ENCODE results near the gene TMEM121. TPM values are rescaled to one million over a fixed set of nuclear protein-coding genes. Genes with fewer than 3 reads are reported as not detected.
"Not testable (repeated sequence)": the region's sequence is repeated elsewhere in the genome, so short reads cannot be mapped to it uniquely, and the experiment has no call there.

TMEM121 gene
- total RNA-seq, 1 donor from 2014 or later: 4.2 TPM

DNA sequence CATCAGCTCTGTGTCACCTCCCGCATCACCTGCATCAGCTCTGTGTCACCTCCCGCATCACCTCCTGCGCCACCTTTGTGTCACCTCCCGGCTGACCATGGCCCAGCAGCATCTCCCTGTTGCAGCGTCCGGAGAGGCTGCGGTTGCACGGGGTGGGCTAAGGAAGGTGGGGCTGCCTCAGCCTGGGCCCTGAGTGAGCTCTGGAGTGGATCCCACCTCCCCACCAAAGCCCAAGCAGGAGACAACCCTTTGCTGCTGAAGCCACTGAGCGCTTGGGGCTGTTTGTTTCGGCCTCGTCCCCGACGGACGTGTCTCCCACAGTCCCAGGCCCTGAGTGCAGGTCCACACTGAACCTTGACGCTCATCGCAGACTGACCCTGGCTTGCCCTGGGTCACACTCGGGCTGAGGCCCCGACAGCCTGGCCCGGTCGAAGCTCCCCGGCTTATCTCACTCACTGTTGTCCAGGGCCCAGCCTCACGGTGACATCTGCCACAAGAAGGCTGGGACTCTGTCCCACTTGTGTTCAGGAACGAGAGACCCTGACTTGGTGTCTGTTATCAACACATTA lies 12.2 kb downstream of the TMEM121 start:
- intact Hi-C loops (cut with micrococcal nuclease): no loop called here

DNA sequence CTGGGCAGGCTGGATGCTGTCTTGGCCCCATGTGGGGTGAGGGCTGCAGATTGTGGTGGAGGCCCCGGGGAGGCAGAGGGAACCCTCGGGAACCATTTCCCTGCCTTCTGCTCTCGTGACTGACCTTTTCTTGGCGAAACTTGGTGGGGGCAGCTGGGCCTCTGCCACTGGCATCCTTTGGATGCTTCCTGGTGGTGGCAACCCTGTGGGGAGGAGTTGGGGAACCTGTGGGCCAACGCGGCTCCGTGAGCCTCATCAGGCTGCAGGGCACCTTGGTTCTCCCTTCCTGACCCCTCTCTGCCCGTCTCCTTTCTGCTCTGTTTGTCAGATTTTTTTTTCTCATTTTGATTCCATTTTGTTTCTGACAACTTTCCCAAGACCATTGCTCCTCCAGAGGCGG lies 14.4 kb downstream of the TMEM121 start:
- intact Hi-C loops (cut with micrococcal nuclease): no loop called here

DNA sequence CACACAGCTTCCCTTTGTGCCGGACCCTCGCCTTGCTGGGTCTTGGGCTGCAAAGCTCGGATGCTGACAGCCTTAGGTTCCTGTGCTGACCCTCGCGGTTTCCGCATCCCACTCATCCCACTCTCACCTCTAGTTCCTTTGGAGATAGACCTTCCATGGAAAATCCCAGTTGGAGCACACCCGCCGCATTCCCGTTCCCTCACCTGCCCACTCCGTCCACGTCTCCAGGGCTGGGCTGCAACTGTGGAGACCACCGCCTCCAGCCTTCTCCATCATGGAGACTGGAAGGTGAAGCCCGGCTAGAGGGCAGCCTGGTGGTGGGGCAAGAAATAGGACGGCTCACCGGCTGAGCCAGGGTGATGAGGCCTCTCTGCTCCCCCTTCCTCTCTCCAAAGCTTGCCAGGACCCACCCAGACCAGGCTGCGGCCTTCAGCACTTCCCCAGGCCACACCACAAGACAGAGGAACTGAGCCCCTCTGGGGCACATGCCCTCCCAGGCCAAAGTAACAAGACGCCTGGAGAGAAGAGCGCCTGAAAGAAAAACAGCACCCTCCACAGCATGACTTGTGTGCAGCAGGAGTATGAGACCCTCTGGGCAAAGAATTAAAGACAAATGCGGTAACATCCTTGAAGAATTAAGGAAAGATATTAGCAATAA lies 15.0 kb downstream of the TMEM121 start:
- intact Hi-C loops (cut with micrococcal nuclease): no loop called here

DNA sequence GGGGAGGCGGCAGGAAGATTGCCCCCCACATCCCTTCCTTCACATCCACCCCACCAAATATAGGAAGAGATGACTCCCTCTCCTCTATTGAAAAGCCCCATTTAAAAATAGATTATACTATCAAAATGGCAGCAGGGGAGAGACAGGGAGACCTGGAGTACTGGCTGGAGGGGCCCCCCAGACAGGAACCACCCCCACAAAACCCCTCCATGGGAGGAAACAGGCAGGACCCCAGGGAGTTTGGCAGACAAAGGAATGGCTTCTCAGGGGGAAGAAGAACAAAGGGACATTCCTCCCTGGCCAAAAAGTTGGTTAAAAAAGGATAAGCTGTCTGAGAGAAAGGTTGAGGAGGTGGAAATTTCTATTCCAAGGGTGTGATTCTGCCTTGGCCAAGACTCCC lies 19.3 kb downstream of the TMEM121 start:
- intact Hi-C loops (cut with micrococcal nuclease): not testable (repeated sequence)

DNA sequence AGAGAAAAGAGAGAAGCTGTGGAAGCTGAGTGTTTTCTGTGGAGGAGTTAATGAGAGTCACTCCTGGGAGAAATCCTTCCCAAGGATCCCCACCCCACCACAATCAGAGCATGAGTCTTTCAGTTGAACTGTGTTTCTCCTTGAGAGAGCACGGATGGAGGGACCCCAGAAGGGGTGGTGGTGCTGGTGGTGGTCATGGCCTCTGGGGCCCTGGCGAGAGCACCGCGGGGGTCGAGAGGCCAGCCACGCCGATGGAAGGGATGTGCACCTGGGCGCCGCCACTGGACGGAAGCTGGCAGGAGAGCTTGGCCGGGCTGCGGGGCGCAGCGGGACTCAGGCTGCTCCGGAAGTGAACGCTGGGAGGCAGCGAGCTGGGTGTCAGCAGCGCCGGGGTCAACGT lies 20.0 kb downstream of the TMEM121 start:
- intact Hi-C loops (cut with micrococcal nuclease): not testable (repeated sequence)

DNA sequence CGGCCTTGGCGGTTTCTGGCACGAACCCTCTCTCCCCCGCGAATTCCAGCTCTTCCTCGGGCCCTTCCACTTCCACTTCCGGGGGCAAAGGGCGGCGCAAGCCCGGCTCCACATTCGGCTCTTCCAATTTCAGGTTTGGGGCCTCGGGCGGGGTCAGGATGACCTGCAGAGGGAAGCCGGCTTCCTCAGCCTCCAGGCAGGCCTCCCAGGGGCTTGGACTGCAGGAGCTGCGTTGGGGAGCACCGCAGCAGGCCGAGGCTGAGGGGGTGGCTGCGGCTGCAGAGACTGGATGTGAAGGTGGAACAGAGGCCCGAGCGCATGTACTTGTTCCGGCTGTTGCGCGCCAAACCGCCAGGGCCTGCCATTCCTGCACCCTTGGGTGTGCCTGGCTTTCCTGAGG lies 20.7 kb downstream of the TMEM121 start:
- intact Hi-C loops (cut with micrococcal nuclease): not testable (repeated sequence)

DNA sequence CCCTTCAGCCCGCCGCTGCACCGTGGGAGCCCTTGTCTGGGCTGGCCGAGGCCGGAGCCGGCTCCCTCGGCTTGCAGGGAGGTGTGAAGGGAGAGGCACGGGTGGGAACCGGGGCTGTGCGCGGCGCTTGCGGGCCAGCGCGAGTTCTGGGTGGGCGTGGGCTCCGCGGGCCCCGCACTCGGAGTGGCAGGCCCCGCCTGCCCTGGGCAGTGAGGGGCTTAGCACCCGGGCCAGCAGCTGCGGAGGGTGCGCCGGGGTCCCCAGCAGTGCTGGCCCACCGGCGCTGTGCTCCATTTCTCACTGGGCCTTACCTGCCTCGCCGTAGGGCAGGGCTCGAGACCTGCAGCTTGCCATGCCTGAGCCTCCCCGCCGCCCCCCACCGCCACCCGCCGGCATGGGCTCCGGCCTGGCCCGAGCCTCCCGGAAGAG lies 21.4 kb downstream of the TMEM121 start:
- intact Hi-C loops (cut with micrococcal nuclease): no loop called here

DNA sequence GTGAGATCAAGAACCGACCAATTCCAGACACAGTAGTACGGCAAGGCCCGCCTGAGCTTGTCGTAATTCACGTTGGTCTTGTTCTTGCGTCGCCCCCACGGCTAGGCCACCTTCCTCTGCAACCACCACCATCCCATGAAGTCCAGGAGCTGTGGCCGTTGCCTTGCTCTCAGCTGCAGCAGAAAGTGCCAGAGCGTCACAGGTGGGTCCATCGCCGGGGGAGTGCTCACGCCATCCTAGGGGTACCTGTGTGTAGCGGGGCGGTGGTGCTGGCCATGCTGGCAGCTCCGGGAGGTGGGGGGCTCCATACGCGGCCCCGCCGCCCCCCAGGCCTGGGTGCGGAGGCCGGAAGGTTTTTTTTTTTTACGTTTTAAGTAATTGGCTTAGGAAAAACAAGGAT lies 23.1 kb downstream of the TMEM121 start:
- intact Hi-C loops (cut with micrococcal nuclease): no loop called here

DNA sequence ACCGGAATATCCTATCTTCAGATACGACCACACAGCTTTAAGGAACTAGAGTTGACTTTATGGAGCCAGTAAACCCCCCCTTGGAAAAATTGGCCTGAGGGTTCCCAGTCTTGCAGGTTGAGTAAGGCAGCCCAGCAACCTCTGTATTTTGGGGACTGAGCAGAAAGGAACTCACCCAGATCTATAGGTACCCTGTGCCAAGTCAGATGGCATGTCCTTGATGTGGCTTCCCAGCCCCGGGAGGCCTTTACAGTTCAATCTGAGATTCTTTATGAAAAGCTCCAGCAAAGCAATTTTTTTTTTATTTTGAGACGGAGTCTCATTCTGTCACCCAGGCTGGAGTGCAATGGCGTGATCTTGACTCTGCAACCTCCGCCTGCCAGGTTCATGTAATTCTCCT lies 27.6 kb downstream of the TMEM121 start:
- intact Hi-C loops (cut with micrococcal nuclease): no loop called here

DNA sequence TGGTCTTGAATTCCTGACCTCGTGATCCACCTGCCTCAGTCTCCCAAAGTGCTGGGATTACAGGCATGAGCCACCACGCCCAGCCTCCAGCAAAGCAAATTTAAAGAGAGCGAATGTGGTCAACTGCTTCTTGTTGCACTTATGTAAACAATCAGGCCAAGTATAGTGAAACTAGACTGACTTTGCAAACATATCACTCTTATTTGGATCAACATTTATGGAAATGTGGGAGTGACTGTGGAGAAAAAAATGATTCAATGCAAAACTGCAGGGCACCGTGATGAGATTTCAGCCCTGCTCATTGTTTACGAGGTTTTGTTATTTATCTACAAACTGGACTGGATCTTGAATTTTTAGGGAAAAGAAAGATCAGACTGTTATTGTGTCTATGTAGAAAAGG lies 28.1 kb downstream of the TMEM121 start:
- intact Hi-C loops (cut with micrococcal nuclease): no loop called here

DNA sequence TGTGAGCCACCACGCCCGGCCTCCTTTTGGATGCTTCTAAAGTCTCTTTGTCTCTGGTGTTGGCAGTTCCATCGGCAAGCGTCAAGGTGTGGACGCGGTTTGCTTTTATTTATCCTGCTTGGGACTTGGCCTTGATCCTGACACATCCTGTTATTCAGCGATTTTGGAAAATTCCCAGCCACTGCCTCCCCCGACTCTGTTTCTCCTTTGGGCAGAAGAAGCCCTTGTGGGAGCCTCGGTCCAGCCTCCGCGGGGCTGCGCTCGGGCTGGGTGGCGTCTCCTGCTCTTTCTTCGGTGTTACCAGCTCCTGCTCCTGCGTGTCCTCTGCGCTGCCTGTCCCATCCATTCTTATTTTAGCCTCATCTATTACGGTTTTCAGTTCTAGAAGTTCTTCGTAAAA lies 31.3 kb downstream of the TMEM121 start:
- intact Hi-C loops (cut with micrococcal nuclease): not testable (repeated sequence)

DNA sequence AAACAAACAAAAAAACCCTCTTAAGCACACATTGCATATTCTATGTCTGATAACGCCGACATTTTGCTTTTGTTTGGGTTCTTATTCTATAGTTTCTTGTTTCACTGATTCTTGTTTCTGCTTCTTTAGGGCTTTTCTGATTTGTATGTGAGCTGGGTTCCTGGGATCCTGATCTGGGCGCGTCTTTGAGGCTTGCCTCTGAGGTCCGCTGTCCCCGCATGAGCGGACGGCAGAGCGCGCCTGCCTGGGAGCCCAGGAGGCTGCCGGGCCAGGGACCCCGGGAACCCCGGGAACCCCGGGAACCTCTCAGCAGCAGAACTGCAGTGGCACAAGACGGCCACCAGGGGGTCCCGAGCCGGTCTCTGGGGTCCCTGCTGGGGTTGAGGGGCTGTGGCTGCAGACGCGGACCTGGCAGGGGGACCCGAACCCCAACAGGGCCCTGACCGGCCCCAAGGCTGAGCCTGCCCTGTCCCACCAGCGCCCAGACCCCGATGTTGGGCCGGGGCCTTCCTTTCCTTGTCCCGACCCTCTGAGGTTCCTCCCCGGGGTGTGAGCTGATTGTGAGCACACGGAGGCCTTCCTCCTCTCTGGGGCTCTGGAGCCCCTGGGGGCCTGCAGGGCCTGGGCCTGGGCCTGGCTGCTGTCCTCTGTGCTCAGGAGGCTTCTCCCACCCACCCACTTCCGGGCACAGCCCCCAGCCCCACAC lies 32.2 kb downstream of the TMEM121 start:
- intact Hi-C loops (cut with micrococcal nuclease): not testable (repeated sequence)

DNA sequence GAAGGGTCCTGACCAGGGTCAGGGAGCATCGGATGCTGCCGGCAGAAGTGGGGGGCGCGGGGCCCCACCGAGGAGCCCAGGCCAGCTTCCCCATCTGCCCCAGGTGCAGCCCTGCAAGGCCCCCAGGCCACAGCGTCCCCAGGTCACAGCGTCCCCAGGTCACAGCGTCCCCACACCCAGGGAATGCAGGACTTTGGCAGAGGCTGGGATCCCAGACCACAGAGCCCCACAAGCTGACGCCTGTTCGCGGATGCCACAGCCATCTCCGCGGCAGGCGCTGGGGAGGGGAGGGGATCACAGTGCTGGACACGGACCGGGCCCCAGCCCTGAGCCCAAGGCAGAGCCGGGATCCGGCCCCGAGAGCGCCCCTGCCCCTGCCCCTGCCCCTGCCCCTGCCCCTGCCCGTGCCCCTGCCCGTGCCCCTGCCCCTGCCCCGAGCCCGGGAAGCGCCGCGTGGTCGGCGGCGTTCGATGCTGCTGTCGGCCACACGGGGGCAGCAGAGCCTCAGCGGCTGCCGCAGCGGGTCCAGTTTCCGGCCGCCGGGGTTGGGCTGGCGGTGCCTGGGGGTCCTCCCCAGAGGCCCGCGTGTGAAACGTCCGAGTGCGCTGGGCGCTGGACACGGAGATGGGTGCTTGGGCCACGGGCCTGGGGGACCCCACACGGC lies 33.1 kb downstream of the TMEM121 start:
- intact Hi-C loops (cut with micrococcal nuclease): not testable (repeated sequence)

DNA sequence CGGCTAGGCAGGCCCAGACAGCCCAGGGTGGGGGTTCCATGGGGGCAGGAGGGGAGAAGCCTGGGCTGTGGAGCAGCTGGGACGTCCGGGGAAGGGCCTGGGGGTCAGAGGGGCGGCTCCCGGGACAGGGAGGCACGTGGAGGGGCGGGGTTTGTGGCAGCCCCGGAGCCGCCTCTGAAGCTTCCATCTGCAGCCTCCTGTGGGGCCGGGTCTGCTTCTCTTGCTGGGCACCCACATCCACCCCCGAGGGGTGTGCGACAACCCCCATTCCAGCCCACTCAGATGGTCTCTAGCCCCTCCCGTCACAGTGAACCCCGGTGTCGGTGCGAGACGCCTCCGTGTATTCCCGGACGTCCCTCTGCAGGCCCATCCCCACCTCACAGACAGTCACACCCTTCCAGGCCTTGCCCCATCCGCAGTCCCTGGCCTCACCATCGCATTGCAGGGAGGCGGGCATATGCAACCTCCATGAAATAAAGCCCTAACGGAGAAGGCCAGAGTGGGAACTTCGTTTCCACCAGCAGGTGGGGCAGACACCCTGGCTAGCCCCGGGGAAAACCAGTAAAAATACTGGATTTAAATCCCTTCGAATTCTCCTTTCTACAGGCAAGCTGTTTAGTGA lies 33.8 kb downstream of the TMEM121 start:
- intact Hi-C loops (cut with micrococcal nuclease): not testable (repeated sequence)

DNA sequence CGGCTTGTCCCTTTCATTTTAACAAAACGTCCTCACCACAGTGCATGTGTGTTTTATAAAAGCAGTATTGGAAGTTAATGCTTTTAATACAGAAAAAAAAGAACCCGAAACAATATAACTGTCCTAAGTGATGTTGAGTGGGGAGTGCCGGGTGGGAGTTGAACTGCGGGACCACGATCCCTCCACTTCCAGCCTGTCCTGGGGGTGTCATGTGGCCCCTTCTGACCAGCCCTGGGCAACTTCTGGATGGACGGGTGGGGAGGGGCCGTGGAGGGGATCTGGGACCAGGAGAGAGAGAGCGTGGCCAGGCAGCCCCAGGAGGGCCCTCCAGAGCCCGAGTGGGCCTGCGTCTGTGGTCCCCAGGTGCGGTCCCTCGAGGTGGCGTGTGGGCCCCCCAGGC lies 35.0 kb downstream of the TMEM121 start:
- intact Hi-C loops (cut with micrococcal nuclease): not testable (repeated sequence)

DNA sequence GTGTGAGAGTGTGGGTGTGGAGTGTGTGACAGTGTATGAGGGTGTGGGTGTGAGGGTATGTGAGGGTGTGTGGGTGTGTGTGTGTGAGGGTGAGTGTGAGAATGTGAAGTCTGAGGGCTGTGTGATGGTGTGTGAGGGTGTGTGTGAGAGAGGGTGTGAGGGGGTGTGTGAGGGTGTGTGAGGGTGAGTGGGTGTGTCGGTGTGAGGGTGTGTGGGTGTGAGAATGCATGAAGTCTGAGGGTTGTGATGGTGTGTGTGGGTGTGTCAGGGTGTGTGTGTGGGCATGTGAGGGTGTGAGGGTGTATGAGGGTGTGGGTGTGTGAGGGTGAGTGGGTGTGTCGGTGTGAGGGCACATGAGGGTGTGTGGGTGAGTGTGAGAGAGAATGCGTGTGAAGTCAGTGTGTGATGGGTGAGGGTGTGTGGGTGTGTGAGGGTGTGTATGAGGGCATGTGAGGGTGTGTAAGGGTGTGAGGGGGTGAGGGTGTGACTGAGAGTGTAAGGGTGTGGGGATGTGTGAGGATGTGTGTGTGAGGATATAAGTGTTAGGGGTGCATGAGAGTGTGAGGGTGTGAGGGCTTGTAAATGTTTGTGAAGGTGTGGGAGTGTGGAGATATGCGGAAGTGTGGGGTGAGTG lies 36.4 kb downstream of the TMEM121 start:
- intact Hi-C loops (cut with micrococcal nuclease): no loop called here

DNA sequence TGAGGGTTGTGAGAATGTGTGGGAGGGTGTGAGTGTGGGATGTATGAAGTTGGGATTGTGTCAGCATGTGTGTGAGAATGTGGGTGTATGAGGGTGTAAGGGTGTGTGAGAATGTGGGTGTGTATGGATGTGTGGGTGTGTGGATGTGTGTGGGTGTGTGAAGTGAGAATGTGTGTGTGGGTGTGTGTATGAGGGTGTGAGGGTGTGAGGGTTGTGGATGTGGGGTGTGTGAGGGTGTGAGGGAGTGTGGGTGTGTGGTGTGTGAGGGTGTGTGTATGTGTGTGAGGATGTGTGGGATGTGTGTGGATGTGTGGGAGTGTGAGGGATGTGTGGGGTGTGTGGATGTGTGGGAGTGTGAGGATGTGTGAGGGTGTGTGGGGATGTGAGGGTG lies 37.0 kb downstream of the TMEM121 start:
- intact Hi-C loops (cut with micrococcal nuclease): no loop called here

DNA sequence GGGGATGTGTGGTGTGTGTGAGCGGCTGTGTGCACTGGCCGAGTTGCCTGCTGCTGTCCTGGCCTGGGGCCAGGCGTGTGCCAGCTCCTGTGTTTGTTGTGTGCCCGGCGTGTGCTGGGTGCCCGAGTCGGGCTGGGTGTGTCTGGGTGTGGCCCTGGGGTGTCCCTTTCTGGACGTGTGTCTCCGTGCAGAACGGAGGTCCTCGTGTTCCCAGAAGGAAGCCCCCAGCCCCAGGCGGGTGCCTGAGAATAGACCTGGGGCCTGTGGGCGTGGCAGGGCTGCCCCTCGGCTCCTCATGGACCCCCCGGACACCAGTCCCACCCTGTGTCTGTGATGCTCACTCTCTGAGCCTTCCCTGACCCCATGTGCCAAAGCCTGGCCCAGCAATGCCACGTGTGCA lies 38.2 kb downstream of the TMEM121 start:
- intact Hi-C loops (cut with micrococcal nuclease): not testable (repeated sequence)

DNA sequence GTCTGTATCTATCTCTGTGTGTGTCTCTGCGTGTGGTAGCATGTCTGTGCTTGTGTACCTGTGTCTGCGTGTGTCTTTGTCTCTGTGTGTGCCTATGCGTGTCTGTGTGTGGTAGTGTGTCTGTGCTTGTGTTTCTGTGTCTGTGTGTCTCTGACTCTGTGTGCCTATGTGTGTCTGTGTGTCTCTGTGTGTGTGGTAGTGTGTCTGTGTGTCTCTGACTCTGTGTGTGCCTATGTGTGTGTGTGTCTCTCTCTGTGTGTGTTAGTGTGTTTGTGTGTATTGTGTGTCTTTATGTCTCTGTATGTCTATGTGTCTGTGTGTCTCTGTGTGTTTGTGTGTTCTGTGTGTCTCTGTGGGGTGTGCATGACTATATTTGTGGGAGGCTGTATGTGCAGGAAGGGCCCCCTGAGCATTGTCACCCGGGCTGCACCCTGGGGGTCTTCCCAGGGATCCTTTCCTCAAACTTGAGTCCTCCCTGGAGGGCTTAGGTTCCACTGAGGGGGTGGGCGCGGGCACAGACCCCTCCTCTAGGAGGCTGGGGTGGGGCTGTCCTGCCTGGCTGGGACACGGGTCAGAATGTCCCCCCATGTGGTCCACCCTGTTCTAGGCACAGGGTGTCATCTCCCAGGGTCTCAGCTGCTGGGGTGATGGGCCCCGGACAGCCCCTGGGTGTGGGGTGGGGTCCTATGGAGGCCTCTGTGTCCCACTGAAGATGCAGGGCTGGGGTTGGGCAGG lies 39.0 kb downstream of the TMEM121 start:
- intact Hi-C loops (cut with micrococcal nuclease): not testable (repeated sequence)

All from T-helper 1 cell treated with Interleukin-12 subunit alpha and Interleukin-12 subunit beta and Interleukin-4 antibody, amounts not matched to agents 30 ng/mL and 1 ng/mL, for 36 hours (primary cell).